DND-41 (cell line): Measurements from ENCODE around the gene GCAT.

Source experiments
- EZH2 ChIP-seq: IDR thresholded peaks from 3 replicates; pipeline ENCODE4 v1.6.1; 2012; ENCODE audit warnings: borderline replicate concordance, low read depth, mild to moderate bottlenecking, moderate library complexity, low read length, inconsistent platforms; ENCODE audit not compliant: severe bottlenecking
- TF ChIP-seq, protein P1 (sequence below): IDR thresholded peaks from 2 replicates; pipeline ENCODE4 v1.5.1; 2012; ENCODE audit warnings: borderline replicate concordance, low read length, moderate library complexity, mild to moderate bottlenecking; ENCODE audit not compliant: poor library complexity, severe bottlenecking; ENCODE audit errors: extremely low read depth

DNA sequence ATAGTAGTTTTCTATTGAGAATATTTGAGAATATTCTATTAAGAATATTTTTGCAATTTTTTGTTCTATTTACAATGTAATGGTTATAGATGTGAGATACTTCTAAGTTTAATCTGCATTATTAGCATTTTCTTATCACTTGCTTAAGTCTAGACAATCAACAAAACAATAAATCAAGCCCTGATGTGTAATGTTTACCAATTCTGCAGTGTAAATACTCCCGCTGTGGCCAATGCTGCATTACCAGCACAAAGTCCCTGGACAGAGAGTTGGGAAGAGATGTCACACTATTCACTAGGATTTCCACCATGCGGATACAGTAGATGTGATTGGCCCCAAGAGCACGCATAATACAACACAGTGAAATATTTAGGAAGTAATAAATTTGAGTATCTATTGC, 47.6 kb upstream of the GCAT start:
- TF ChIP-seq, protein P1, sequence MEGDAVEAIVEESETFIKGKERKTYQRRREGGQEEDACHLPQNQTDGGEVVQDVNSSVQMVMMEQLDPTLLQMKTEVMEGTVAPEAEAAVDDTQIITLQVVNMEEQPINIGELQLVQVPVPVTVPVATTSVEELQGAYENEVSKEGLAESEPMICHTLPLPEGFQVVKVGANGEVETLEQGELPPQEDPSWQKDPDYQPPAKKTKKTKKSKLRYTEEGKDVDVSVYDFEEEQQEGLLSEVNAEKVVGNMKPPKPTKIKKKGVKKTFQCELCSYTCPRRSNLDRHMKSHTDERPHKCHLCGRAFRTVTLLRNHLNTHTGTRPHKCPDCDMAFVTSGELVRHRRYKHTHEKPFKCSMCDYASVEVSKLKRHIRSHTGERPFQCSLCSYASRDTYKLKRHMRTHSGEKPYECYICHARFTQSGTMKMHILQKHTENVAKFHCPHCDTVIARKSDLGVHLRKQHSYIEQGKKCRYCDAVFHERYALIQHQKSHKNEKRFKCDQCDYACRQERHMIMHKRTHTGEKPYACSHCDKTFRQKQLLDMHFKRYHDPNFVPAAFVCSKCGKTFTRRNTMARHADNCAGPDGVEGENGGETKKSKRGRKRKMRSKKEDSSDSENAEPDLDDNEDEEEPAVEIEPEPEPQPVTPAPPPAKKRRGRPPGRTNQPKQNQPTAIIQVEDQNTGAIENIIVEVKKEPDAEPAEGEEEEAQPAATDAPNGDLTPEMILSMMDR = no peak
- no peak for TF ChIP-seq EZH2
